ENCODE measurements around the gene RNF4.
"Not testable (repeated sequence)": the region's sequence is repeated elsewhere in the genome, so short reads cannot be mapped to it uniquely, and the experiment has no call there.

The RNF4 gene

GRCh38 chr4:2468456-2469191 is at the start of gene RNF4:
Gene RNF4 (plus strand): TSS chr4:2469106. CDS start chr4:2490494, 21,388 bp downstream.
- DNase-seq (ENCODE audit: low spot score), result peak; percentile 97

- no peak for DNase-seq (ENCODE audit: low spot score)
Observed at GRCh38 chr4:2419814-2420213, 49.1 kb upstream of the RNF4 start.

GRCh38 chr4:2421928-2422327 is 47.0 kb upstream of the RNF4 start:
- DNase-seq (ENCODE audit: low spot score), result no peak

- DNase-seq (ENCODE audit: low spot score), result no peak
Observed at GRCh38 chr4:2423066-2423465, 45.8 kb upstream of the RNF4 start.

GRCh38 chr4:2423695-2424094 is 45.2 kb upstream of the RNF4 start:
- no peak for DNase-seq (ENCODE audit: low spot score)

GRCh38 chr4:2424581-2424980 is 44.3 kb upstream of the RNF4 start:
- DNase-seq (ENCODE audit: low spot score), result no peak

GRCh38 chr4:2425386-2426068 is 43.4 kb upstream of the RNF4 start:
- DNase-seq (ENCODE audit: low spot score), result no peak

- DNase-seq (ENCODE audit: low spot score), result no peak
Observed at GRCh38 chr4:2426069-2426397, 42.9 kb upstream of the RNF4 start.

GRCh38 chr4:2426711-2427275 is 42.1 kb upstream of the RNF4 start:
- no peak for DNase-seq (ENCODE audit: low spot score)

- DNase-seq (ENCODE audit: low spot score), result no peak
Observed at GRCh38 chr4:2427383-2428334, 41.2 kb upstream of the RNF4 start.

- DNase-seq (ENCODE audit: low spot score), result no peak
Observed at GRCh38 chr4:2428496-2429213, 40.3 kb upstream of the RNF4 start.

GRCh38 chr4:2429945-2430757 is 38.8 kb upstream of the RNF4 start:
- DNase-seq (ENCODE audit: low spot score), result not testable (repeated sequence)

- no peak for DNase-seq (ENCODE audit: low spot score)
Observed at GRCh38 chr4:2432004-2432403, 36.9 kb upstream of the RNF4 start.

- no peak for DNase-seq (ENCODE audit: low spot score)
Observed at GRCh38 chr4:2432991-2433530, 35.8 kb upstream of the RNF4 start.

GRCh38 chr4:2433609-2434350 is 35.1 kb upstream of the RNF4 start:
- no peak for DNase-seq (ENCODE audit: low spot score)

- no peak for DNase-seq (ENCODE audit: low spot score)
Observed at GRCh38 chr4:2434420-2434819, 34.5 kb upstream of the RNF4 start.

GRCh38 chr4:2436301-2436700 is 32.6 kb upstream of the RNF4 start:
- no peak for DNase-seq (ENCODE audit: low spot score)

GRCh38 chr4:2436761-2437474 is 32.0 kb upstream of the RNF4 start:
- DNase-seq (ENCODE audit: low spot score), result no peak

All from LoVo (cell line).